GM12801 (cell line): ENCODE results near the gene H2AZ2.

Experiments
- CTCF ChIP-seq: IDR thresholded peaks from one replicate; pipeline ENCODE4 v1.5.1; 2011; ENCODE audit warnings: control low read depth; ENCODE audit not compliant: insufficient read length; ENCODE audit errors: extremely low read depth

The H2AZ2 gene

GRCh38 chr7:44847920-44848634 lies at the start of gene H2AZ2:
TSS of gene H2AZ2 (minus strand) at chr7:44848087. CDS start at chr7:44847971, 116 bp downstream.
- no peak for TF ChIP-seq CTCF

GRCh38 chr7:44897309-44897708 lies 49.4 kb upstream of the H2AZ2 start:
- TF ChIP-seq CTCF = no peak

- TF ChIP-seq CTCF = no peak
These were observed 47.1 kb upstream of the H2AZ2 start for GRCh38 chr7:44894888-44895580.

GRCh38 chr7:44893710-44894234 lies 45.9 kb upstream of the H2AZ2 start:
- TF ChIP-seq CTCF = no peak

- TF ChIP-seq CTCF = no peak
These were observed 43.9 kb upstream of the H2AZ2 start for GRCh38 chr7:44891791-44892190.

GRCh38 chr7:44891372-44891771 lies 43.5 kb upstream of the H2AZ2 start:
- no peak for TF ChIP-seq CTCF

- no peak for TF ChIP-seq CTCF
These were observed 41.3 kb upstream of the H2AZ2 start for GRCh38 chr7:44889086-44889781.
